Tibial nerve (tissue), 4 donors: ENCODE data around the gene FCN3.

Experiments used
- CTCF ChIP-seq, 5 experiments: fragments of 200-600 bp in 3 of 5; fragments of 450-650 bp in 2 of 5; sonication (generic) in 3 of 5; IDR thresholded peaks; one replicate each; pipeline ENCODE4 v1.5.1; 2016 to 2019; ENCODE audit warnings: antibody characterized with exemption in 5 of 5, mild to moderate bottlenecking in 3 of 5, moderate library complexity in 2 of 5
- EP300 ChIP-seq, 2 donors: sonication (generic); formaldehyde crosslinking; IDR thresholded peaks; one replicate each; pipeline ENCODE4 v1.6.1; 2017; ENCODE audit warnings: antibody characterized with exemption in 2 of 2, mild to moderate bottlenecking in 1 of 2
- POLR2A ChIP-seq, 2 donors: fragments of 450-650 bp; IDR thresholded peaks; one replicate each; pipeline ENCODE4 v1.6.1; 2017; ENCODE audit warnings: antibody characterized with exemption in 2 of 2, mild to moderate bottlenecking in 2 of 2, moderate library complexity in 2 of 2

GRCh38 chr1:27353166-27353565 is 21.5 kb downstream of the FCN3 start:
- no peak for TF ChIP-seq CTCF (IDR thresholded peaks at IDR 0.05)
- no peak for TF ChIP-seq POLR2A (IDR thresholded peaks at IDR 0.05)
- no peak for TF ChIP-seq EP300 (IDR thresholded peaks at IDR 0.05)
